Uterus (tissue), 2 donors: ENCODE measurements around the gene DBNDD1.

ENCODE experiments used
- CTCF ChIP-seq, 4 experiments: fragments of 200-600 bp in 2 of 4; fragments of 450-650 bp in 2 of 4; sonication (generic) in 2 of 4; IDR thresholded peaks; one replicate each; pipeline ENCODE4 v1.5.1; 2016 to 2019; ENCODE audit warnings: antibody characterized with exemption in 4 of 4, mild to moderate bottlenecking in 2 of 4, moderate library complexity in 1 of 4
- POLR2A ChIP-seq, 2 donors: fragments of 450-650 bp; IDR thresholded peaks; one replicate each; pipeline ENCODE4 v1.6.1; 2016; ENCODE audit warnings: antibody characterized with exemption in 2 of 2, mild to moderate bottlenecking in 1 of 2, moderate library complexity in 1 of 2

- TF ChIP-seq CTCF (IDR thresholded peaks at IDR 0.05) (no peak), POLR2A (IDR thresholded peaks at IDR 0.05) (no peak)
Observed at GRCh38 chr16:89986600-89986999, 32.7 kb downstream of the DBNDD1 start.
